Measurements from ENCODE around the gene INTS4.
"Not testable (repeated sequence)": the region's sequence is repeated elsewhere in the genome, so short reads cannot be mapped to it uniquely, and the experiment has no call there.

Gene INTS4

GRCh38 chr11:78022397-78023396 is 28.2 kb upstream of the INTS4 start, which contains the start of gene KCTD14:
Gene KCTD14, minus strand, starts transcription at chr11:78023276. Its CDS starts 27 bp downstream, at chr11:78023249.
- DNase-seq = no peak

GRCh38 chr11:78021611-78022010 is 27.1 kb upstream of the INTS4 start:
- DNase-seq = no peak

- no peak for DNase-seq
These were observed 25.8 kb upstream of the INTS4 start for GRCh38 chr11:78020246-78020645.

GRCh38 chr11:78019808-78020207 is 25.3 kb upstream of the INTS4 start:
- DNase-seq = no peak

- no peak for DNase-seq
These were observed 21.4 kb upstream of the INTS4 start for GRCh38 chr11:78015878-78016277.

- not testable (repeated sequence) for DNase-seq
These were observed 20.6 kb upstream of the INTS4 start for GRCh38 chr11:78014937-78015520.

GRCh38 chr11:78011301-78011700 is 16.8 kb upstream of the INTS4 start:
- no peak for DNase-seq

GRCh38 chr11:78010755-78011154 is 16.3 kb upstream of the INTS4 start:
- DNase-seq = no peak

GRCh38 chr11:78010304-78010703 is 15.8 kb upstream of the INTS4 start:
- no peak for DNase-seq

GRCh38 chr11:78009062-78009461 is 14.6 kb upstream of the INTS4 start:
- no peak for DNase-seq

GRCh38 chr11:78000193-78000592 is 5.7 kb upstream of the INTS4 start:
- DNase-seq = peak; percentile 55

GRCh38 chr11:77999446-78000030 is 5.1 kb upstream of the INTS4 start:
- no peak for DNase-seq

- DNase-seq = no peak
These were observed 566 bp downstream of the INTS4 start for GRCh38 chr11:77993902-77994301.

GRCh38 chr11:77990981-77991380 is 3.5 kb downstream of the INTS4 start:
- DNase-seq = no peak

- DNase-seq = not testable (repeated sequence)
These were observed 8.0 kb downstream of the INTS4 start for GRCh38 chr11:77986456-77986855.

- DNase-seq = no peak
These were observed 13.0 kb downstream of the INTS4 start for GRCh38 chr11:77981346-77981947.

- DNase-seq = no peak
These were observed 26.1 kb downstream of the INTS4 start for GRCh38 chr11:77968337-77968736.

- DNase-seq = no peak
These were observed 26.7 kb downstream of the INTS4 start for GRCh38 chr11:77967753-77968152.

GRCh38 chr11:77967121-77967520 is 27.3 kb downstream of the INTS4 start:
- DNase-seq = no peak

- no peak for DNase-seq
These were observed 28.1 kb downstream of the INTS4 start for GRCh38 chr11:77966338-77966737.

GRCh38 chr11:77959434-77959833 is 35.0 kb downstream of the INTS4 start:
- no peak for DNase-seq

GRCh38 chr11:77958583-77959177 is 35.8 kb downstream of the INTS4 start:
- DNase-seq = not testable (repeated sequence)

GRCh38 chr11:77943296-77943695 is 51.2 kb downstream of the INTS4 start:
- not testable (repeated sequence) for DNase-seq

Data from amniotic stem cell (primary cell).